GM19099 (cell line): ENCODE data around the gene NTM.

ENCODE experiments used
- POLR2A ChIP-seq: IDR thresholded peaks from 3 replicates; pipeline ENCODE4 v1.6.1; 2011; ENCODE audit warnings: low read depth; ENCODE audit not compliant: insufficient read length; ENCODE audit errors: extremely low read depth

NTM gene

GRCh38 chr11:131758726-131759125, 388.3 kb downstream of the NTM start:
- TF ChIP-seq POLR2A, result no peak

- no peak for TF ChIP-seq POLR2A
Observed at GRCh38 chr11:131759140-131759539, 388.7 kb downstream of the NTM start.

GRCh38 chr11:131760091-131761061, 390.0 kb downstream of the NTM start:
- TF ChIP-seq POLR2A, result no peak

GRCh38 chr11:131762346-131763110, 392.1 kb downstream of the NTM start:
- TF ChIP-seq POLR2A, result no peak

- no peak for TF ChIP-seq POLR2A
Observed at GRCh38 chr11:131763193-131763890, 392.9 kb downstream of the NTM start.

GRCh38 chr11:131764126-131764525, 393.7 kb downstream of the NTM start:
- TF ChIP-seq POLR2A, result no peak

- no peak for TF ChIP-seq POLR2A
Observed at GRCh38 chr11:131764649-131765048, 394.2 kb downstream of the NTM start.

GRCh38 chr11:131766637-131767036, 396.2 kb downstream of the NTM start:
- TF ChIP-seq POLR2A, result no peak

- TF ChIP-seq POLR2A, result no peak
Observed at GRCh38 chr11:131767421-131767820, 397.0 kb downstream of the NTM start.

- TF ChIP-seq POLR2A, result no peak
Observed at GRCh38 chr11:131770801-131771200, 400.4 kb downstream of the NTM start.

- no peak for TF ChIP-seq POLR2A
Observed at GRCh38 chr11:131771471-131771870, 401.1 kb downstream of the NTM start.

GRCh38 chr11:131773626-131774025, 403.2 kb downstream of the NTM start:
- no peak for TF ChIP-seq POLR2A

- TF ChIP-seq POLR2A, result no peak
Observed at GRCh38 chr11:131776211-131776610, 405.8 kb downstream of the NTM start.

GRCh38 chr11:131785801-131786200, 415.4 kb downstream of the NTM start:
- no peak for TF ChIP-seq POLR2A

GRCh38 chr11:131787119-131787518, 416.7 kb downstream of the NTM start:
- TF ChIP-seq POLR2A, result no peak
